Measurements from ENCODE around the gene FAM174C.

DNA sequence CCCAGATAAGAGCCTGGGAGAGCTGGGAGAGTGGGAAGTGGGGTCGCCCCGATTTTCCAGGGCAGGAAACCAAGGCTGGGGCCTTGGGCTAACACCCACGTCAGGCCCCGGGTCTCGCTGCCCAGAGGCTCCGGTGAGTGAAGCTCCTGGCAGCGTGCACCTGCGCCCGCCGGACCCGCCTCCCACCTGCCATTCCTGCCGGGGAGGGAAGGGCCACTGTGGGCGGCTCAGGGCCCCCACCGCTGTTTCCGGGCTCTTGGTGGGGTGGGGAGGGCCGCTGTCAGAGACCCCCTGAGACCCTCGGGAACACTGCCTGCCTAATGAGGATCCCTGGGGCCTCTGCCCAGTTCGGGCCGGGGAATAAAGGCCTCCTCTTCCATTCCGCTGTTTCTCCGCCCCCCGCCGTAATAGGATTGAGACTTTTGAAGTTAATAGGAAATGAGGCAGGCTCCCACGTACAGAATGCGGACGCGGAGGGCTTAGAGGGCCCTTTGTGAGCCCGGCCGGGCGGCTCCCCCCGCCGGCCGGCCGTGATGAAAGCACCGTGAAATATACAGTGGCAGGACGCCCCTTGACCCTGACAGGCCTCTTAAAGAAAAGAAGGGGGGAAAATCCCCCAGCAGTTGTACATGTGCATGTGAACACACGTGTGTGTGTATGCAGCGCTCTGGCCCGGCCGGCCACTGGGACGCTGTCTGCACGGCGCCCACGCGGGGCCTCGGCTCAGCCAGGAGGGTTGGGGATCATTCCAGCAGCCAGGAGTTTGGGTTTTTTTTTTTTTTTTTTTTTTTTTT is 43.5 kb downstream of the FAM174C start:
- TF ChIP-seq, protein P1, sequence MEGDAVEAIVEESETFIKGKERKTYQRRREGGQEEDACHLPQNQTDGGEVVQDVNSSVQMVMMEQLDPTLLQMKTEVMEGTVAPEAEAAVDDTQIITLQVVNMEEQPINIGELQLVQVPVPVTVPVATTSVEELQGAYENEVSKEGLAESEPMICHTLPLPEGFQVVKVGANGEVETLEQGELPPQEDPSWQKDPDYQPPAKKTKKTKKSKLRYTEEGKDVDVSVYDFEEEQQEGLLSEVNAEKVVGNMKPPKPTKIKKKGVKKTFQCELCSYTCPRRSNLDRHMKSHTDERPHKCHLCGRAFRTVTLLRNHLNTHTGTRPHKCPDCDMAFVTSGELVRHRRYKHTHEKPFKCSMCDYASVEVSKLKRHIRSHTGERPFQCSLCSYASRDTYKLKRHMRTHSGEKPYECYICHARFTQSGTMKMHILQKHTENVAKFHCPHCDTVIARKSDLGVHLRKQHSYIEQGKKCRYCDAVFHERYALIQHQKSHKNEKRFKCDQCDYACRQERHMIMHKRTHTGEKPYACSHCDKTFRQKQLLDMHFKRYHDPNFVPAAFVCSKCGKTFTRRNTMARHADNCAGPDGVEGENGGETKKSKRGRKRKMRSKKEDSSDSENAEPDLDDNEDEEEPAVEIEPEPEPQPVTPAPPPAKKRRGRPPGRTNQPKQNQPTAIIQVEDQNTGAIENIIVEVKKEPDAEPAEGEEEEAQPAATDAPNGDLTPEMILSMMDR (IDR thresholded peaks at IDR 0.05): no peak
- no peak for TF ChIP-seq EP300 (IDR thresholded peaks at IDR 0.05)
